ENCODE data around the gene KRTAP6-3. TPM values are rescaled to one million over a fixed set of nuclear protein-coding genes. Genes with fewer than 3 reads are reported as not detected.

KRTAP6-3 gene
- total RNA-seq, 1 donor from 2014 or later: not detected

- Histone ChIP-seq H3K9me3 (no peaks in the 10 kb centered on the region), H3K4me3 (no peak overlapping the region), H3K27me3 (ENCODE audit: low read depth) (no peaks in the 10 kb centered on the region), H3K27ac (no peak overlapping the region), H3K36me3 (no peaks in the 10 kb centered on the region), H3K4me1 (no peaks in the 10 kb centered on the region)
- ATAC-seq: no peak
- intact Hi-C loops (cut with DNase I): no loop called here
- no peak for DNase-seq
- TF ChIP-seq, protein P1, sequence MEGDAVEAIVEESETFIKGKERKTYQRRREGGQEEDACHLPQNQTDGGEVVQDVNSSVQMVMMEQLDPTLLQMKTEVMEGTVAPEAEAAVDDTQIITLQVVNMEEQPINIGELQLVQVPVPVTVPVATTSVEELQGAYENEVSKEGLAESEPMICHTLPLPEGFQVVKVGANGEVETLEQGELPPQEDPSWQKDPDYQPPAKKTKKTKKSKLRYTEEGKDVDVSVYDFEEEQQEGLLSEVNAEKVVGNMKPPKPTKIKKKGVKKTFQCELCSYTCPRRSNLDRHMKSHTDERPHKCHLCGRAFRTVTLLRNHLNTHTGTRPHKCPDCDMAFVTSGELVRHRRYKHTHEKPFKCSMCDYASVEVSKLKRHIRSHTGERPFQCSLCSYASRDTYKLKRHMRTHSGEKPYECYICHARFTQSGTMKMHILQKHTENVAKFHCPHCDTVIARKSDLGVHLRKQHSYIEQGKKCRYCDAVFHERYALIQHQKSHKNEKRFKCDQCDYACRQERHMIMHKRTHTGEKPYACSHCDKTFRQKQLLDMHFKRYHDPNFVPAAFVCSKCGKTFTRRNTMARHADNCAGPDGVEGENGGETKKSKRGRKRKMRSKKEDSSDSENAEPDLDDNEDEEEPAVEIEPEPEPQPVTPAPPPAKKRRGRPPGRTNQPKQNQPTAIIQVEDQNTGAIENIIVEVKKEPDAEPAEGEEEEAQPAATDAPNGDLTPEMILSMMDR (IDR thresholded peaks at IDR 0.05): no peak
These were observed 46.4 kb downstream of the KRTAP6-3 start for GRCh38 chr21:30638686-30639085.

DNA sequence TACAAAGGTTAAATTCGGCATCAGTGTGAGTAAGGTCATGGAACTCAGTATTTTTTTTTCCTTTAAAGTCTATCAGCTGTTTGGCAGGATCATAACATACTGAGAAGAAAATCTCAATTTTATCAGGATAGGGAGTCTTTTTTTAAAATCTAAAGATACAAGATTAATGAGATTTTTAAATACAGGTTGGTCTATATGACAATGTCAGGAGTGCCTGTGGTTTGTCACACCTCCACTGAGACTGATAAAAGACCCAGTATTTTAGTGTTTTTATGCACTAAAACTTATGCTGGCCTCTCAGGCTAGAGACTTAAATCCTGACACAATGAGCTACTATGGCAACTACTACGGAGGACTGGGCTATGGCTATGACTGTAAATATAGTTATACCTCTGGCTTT, 50.3 kb downstream of the KRTAP6-3 start, which contains the start of gene KRTAP20-3:
TSS of gene KRTAP20-3 (plus strand) at position 301 of the 400 bp plus-strand sequence.
- no peak for ATAC-seq
- H3K27ac ChIP-seq: no peak within 1 kb of the TSS
- no peaks in the 10 kb centered on the region for H3K4me1 ChIP-seq
- no peaks in the 10 kb centered on the region for H3K9me3 ChIP-seq
- H3K4me3 ChIP-seq: no peak within 1 kb of the TSS
- intact Hi-C loops (cut with DNase I): no loop called here
- TF ChIP-seq, protein P1 (IDR thresholded peaks at IDR 0.05): no peak
- H3K36me3 ChIP-seq: no peaks in the 10 kb centered on the region
- no peak for DNase-seq
- H3K27me3 ChIP-seq (ENCODE audit: low read depth): no peaks in the 10 kb centered on the region

Other genes starting within 250 kb of the KRTAP6-3 start
- gene KRTAP23-1, start 243.8 kb upstream of the KRTAP6-3 start, total RNA-seq: not detected
- not detected for gene KRTAP13-2, start 220.2 kb upstream of the KRTAP6-3 start, total RNA-seq
- not detected for gene KRTAP13-1, start 196.4 kb upstream of the KRTAP6-3 start, total RNA-seq
- not detected for gene KRTAP13-3, start 166.5 kb upstream of the KRTAP6-3 start, total RNA-seq
- not detected for gene KRTAP13-4, start 162.2 kb upstream of the KRTAP6-3 start, total RNA-seq
- gene KRTAP15-1, start 152.2 kb upstream of the KRTAP6-3 start, total RNA-seq: not detected
- gene KRTAP19-1, start 112.1 kb upstream of the KRTAP6-3 start, total RNA-seq: not detected
- gene KRTAP19-2, start 105.0 kb upstream of the KRTAP6-3 start, total RNA-seq: not detected
- not detected for gene KRTAP19-3, start 100.4 kb upstream of the KRTAP6-3 start, total RNA-seq
- not detected for gene KRTAP19-4, start 95.3 kb upstream of the KRTAP6-3 start, total RNA-seq
- gene KRTAP19-5, start 90.3 kb upstream of the KRTAP6-3 start, total RNA-seq: not detected
- not detected for gene KRTAP19-6, start 50.6 kb upstream of the KRTAP6-3 start, total RNA-seq
- not detected for gene KRTAP19-7, start 31.1 kb upstream of the KRTAP6-3 start, total RNA-seq
- gene KRTAP22-2, start 2.0 kb upstream of the KRTAP6-3 start, total RNA-seq: not detected
- gene KRTAP6-2, start 6.5 kb downstream of the KRTAP6-3 start, total RNA-seq: not detected
- not detected for gene KRTAP22-1, start 8.6 kb downstream of the KRTAP6-3 start, total RNA-seq
- not detected for gene KRTAP6-1, start 21.5 kb downstream of the KRTAP6-3 start, total RNA-seq
- gene KRTAP20-1, start 24.0 kb downstream of the KRTAP6-3 start, total RNA-seq: not detected
- gene KRTAP20-4, start 28.2 kb downstream of the KRTAP6-3 start, total RNA-seq: not detected
- not detected for gene KRTAP20-2, start 42.8 kb downstream of the KRTAP6-3 start, total RNA-seq
- gene KRTAP20-3, start 50.4 kb downstream of the KRTAP6-3 start, total RNA-seq: not detected
- not detected for gene KRTAP21-3, start 126.3 kb downstream of the KRTAP6-3 start, total RNA-seq
- gene KRTAP21-2, start 154.8 kb downstream of the KRTAP6-3 start, total RNA-seq: not detected
- gene KRTAP21-1, start 163.0 kb downstream of the KRTAP6-3 start, total RNA-seq: not detected
- not detected for gene KRTAP8-1, start 220.8 kb downstream of the KRTAP6-3 start, total RNA-seq
- gene KRTAP7-1, start 237.3 kb downstream of the KRTAP6-3 start, total RNA-seq: not detected